Calu3 (cell line): ENCODE results near the gene SCN4A. TPM values are rescaled to one million over a fixed set of nuclear protein-coding genes. Genes with fewer than 3 reads are reported as not detected.
"Not testable (repeated sequence)": the region's sequence is repeated elsewhere in the genome, so short reads cannot be mapped to it uniquely, and the experiment has no call there.

Source experiments
- BruUV-seq: library from RNA; stranded (reverse); fragments of 400-500 nt; replicated peaks from 2 replicates; lab custom pipeline; 2021; lab: Mats Ljungman, UMichigan
- CTCF ChIA-PET: fragments of 300-600 bp; sonication (Branson Sonifier 250); formaldehyde crosslinking; loops from one replicate; lab custom pipeline; 2022; ENCODE audit warnings: antibody characterized with exemption; lab: Charles Lee
- DNase-seq: peaks from one replicate; pipeline ENCODE4 v3.0.0; 2022
- H3K27ac Mint-ChIP-seq: one replicate; pipeline ENCODE4 v1.8.0; 2022; ENCODE audit warnings: mixed read lengths; ENCODE audit not compliant: unreplicated experiment
- H3K27me3 Mint-ChIP-seq: one replicate; pipeline ENCODE4 v1.8.0; 2022; ENCODE audit warnings: mixed read lengths; ENCODE audit not compliant: unreplicated experiment
- H3K36me3 Mint-ChIP-seq: one replicate; pipeline ENCODE4 v1.8.0; 2022; ENCODE audit warnings: mild to moderate bottlenecking, moderate library complexity, mixed read lengths; ENCODE audit not compliant: insufficient read depth, unreplicated experiment
- H3K4me1 Mint-ChIP-seq: one replicate; pipeline ENCODE4 v1.8.0; 2022; ENCODE audit warnings: mild to moderate bottlenecking, low read depth, mixed read lengths; ENCODE audit not compliant: unreplicated experiment
- H3K4me3 Mint-ChIP-seq: one replicate; pipeline ENCODE4 v1.8.0; 2022; ENCODE audit warnings: mild to moderate bottlenecking, low read depth, moderate library complexity, mixed read lengths; ENCODE audit not compliant: unreplicated experiment
- H3K9me3 Mint-ChIP-seq: one replicate; pipeline ENCODE4 v1.8.0; 2022; ENCODE audit warnings: low read depth, mixed read lengths; ENCODE audit not compliant: unreplicated experiment
- CTCF ChIP-seq: fragments of 200-600 bp; IDR thresholded peaks from one replicate; pipeline ENCODE4 v1.8.0; 2022; ENCODE audit warnings: antibody characterized with exemption; ENCODE audit not compliant: unreplicated experiment
- intact Hi-C: fragments of 100-400 bp; cut with micrococcal nuclease; formaldehyde crosslinking; loops from one replicate; pipeline ENCODE4 v1.10.0; 2022; ENCODE audit not compliant: unreplicated experiment
- total RNA-seq: library from RNA; stranded (reverse); gene quantifications from 2 replicates; pipeline ENCODE4 v1.2.3, GENCODE V29; 2022

The SCN4A gene
- total RNA-seq, 1 experiment from 2014 or later, result not detected

- H3K36me3 Mint-ChIP-seq, result no peaks in the 10 kb centered on the region
- TF ChIP-seq CTCF, result no peak
- H3K27ac Mint-ChIP-seq, result no peak overlapping the region
- CTCF ChIA-PET, result interaction anchor here (0.7 kb wide), 1 partner anchor 63 kb away, joined by 3 read pairs; no protein-coding TSS in a partner anchor
- no peaks in the 10 kb centered on the region for H3K4me1 Mint-ChIP-seq
- H3K4me3 Mint-ChIP-seq, result no peak overlapping the region
- no peaks in the 10 kb centered on the region for H3K9me3 Mint-ChIP-seq
- intact Hi-C loops, result no loop called here
- H3K27me3 Mint-ChIP-seq, result peaks cover 17% of the 10 kb centered on the region
- no peak for DNase-seq
- no TSS peak for BruUV-seq
Observed at GRCh38 chr17:63926164-63926563, 46.6 kb downstream of the SCN4A start.

GRCh38 chr17:63925615-63926014 is 47.1 kb downstream of the SCN4A start:
- no TSS peak for BruUV-seq
- Mint-ChIP-seq H3K4me1 (no peaks in the 10 kb centered on the region), H3K9me3 (no peaks in the 10 kb centered on the region), H3K27me3 (peaks cover 17% of the 10 kb centered on the region), H3K4me3 (no peak overlapping the region), H3K27ac (no peak overlapping the region), H3K36me3 (no peaks in the 10 kb centered on the region)
- DNase-seq, result no peak
- TF ChIP-seq CTCF, result no peak
- intact Hi-C loops, result no loop called here
- CTCF ChIA-PET, result no interaction called here

- H3K4me3 Mint-ChIP-seq, H3K36me3 Mint-ChIP-seq, H3K9me3 Mint-ChIP-seq, H3K4me1 Mint-ChIP-seq, intact Hi-C loops, BruUV-seq, H3K27ac Mint-ChIP-seq, DNase-seq: not testable (repeated sequence)
- CTCF ChIA-PET, result interaction anchor here (0.6 kb wide), 1 partner anchor 20 kb away, joined by 3 read pairs; no protein-coding TSS in a partner anchor
- peaks cover 47% of the 10 kb centered on the region for H3K27me3 Mint-ChIP-seq
Observed at GRCh38 chr17:63922402-63922801, 50.3 kb downstream of the SCN4A start.

- H3K4me1 Mint-ChIP-seq, intact Hi-C loops, H3K9me3 Mint-ChIP-seq, BruUV-seq, H3K36me3 Mint-ChIP-seq, H3K27ac Mint-ChIP-seq, H3K4me3 Mint-ChIP-seq, DNase-seq: not testable (repeated sequence)
- peaks cover 64% of the 10 kb centered on the region for H3K27me3 Mint-ChIP-seq
- CTCF ChIA-PET, result interaction anchor here (2.1 to 2.8 kb wide), 2 partner anchors 105 to 213 kb away, joined by 12 to 15 read pairs; no protein-coding TSS in a partner anchor
Observed at GRCh38 chr17:63920779-63921178, 51.9 kb downstream of the SCN4A start.

- not testable (repeated sequence) for H3K4me1 Mint-ChIP-seq
Observed at GRCh38 chr17:63920050-63920449, 52.7 kb downstream of the SCN4A start.

GRCh38 chr17:63919311-63919723 is 53.4 kb downstream of the SCN4A start:
- Mint-ChIP-seq H3K27me3 (peaks cover 72% of the 10 kb centered on the region), H3K4me1 (no peaks in the 10 kb centered on the region), H3K36me3 (no peaks in the 10 kb centered on the region), H3K27ac (no peak overlapping the region), H3K4me3 (no peak overlapping the region), H3K9me3 (no peaks in the 10 kb centered on the region)
- CTCF ChIA-PET, result interaction anchor here (0.6 to 2.8 kb wide), 7 partner anchors 12 to 363 kb away, joined by 3 to 15 read pairs (median 5); partner anchors contain the start of gene ERN1
- TF ChIP-seq CTCF, result peak; percentile 90
- BruUV-seq, result no TSS peak
- intact Hi-C loops, result loop anchor here (2.0 to 10.0 kb wide), 3 partner anchors 31 to 215 kb away; partner anchors contain the start of gene ERN1
- DNase-seq, result peak; percentile 58

More at GRCh38 chr17:63920050-63920449, 52.7 kb downstream of the SCN4A start:
- H3K4me3 Mint-ChIP-seq, intact Hi-C loops, H3K9me3 Mint-ChIP-seq, DNase-seq, H3K27ac Mint-ChIP-seq, H3K36me3 Mint-ChIP-seq, BruUV-seq: not testable (repeated sequence)
- CTCF ChIA-PET, result interaction anchor here (0.6 to 2.8 kb wide), 6 partner anchors 31 to 214 kb away, joined by 3 to 15 read pairs (median 8); no protein-coding TSS in a partner anchor
- H3K27me3 Mint-ChIP-seq, result peaks cover 71% of the 10 kb centered on the region

GRCh38 chr17:63918789-63919305 is 53.9 kb downstream of the SCN4A start, which contains the start of gene GH1:
Gene GH1, minus strand, starts transcription at chr17:63918839. Its CDS starts 63 bp downstream, at chr17:63918776.
- H3K27ac Mint-ChIP-seq, H3K9me3 Mint-ChIP-seq, H3K4me1 Mint-ChIP-seq, H3K36me3 Mint-ChIP-seq, DNase-seq, BruUV-seq, H3K4me3 Mint-ChIP-seq: not testable (repeated sequence)
- intact Hi-C loops, result loop anchor here (2.0 to 10.0 kb wide), 3 partner anchors 32 to 216 kb away; partner anchors contain the start of gene ERN1
- CTCF ChIA-PET, result interaction anchor here (0.6 to 2.8 kb wide), 7 partner anchors 13 to 363 kb away, joined by 3 to 15 read pairs (median 6); partner anchors contain the start of gene ERN1
- H3K27me3 Mint-ChIP-seq, result peaks cover 72% of the 10 kb centered on the region
